Forelimb muscle (tissue), 1 donor: Measurements from ENCODE around the gene SLC25A13. TPM values are rescaled to one million over a fixed set of nuclear protein-coding genes. Genes with fewer than 3 reads are reported as not detected.

ENCODE experiments used
- DNase-seq: peaks from one replicate; pipeline ENCODE4 v3.0.0-alpha.2; 2013; ENCODE audit warnings: low read depth
- polyA plus RNA-seq: library from polyadenylated mRNA; unstranded; fragments of 120-200 nt; gene quantifications from one replicate; pipeline ENCODE4 v1.2.1, GENCODE V29; 2013; ENCODE audit not compliant: insufficient read length

Gene SLC25A13
- polyA plus RNA-seq, 1 donor, result 11.6 TPM

- no peak for DNase-seq
Observed at GRCh38 chr7:96243241-96243640, 78.7 kb downstream of the SLC25A13 start.

GRCh38 chr7:96241855-96242254 lies 80.0 kb downstream of the SLC25A13 start:
- DNase-seq, result no peak

GRCh38 chr7:96238976-96239766 lies 82.7 kb downstream of the SLC25A13 start:
- DNase-seq, result no peak

GRCh38 chr7:96238474-96238873 lies 83.4 kb downstream of the SLC25A13 start:
- no peak for DNase-seq

- DNase-seq, result no peak
Observed at GRCh38 chr7:96237040-96237439, 84.9 kb downstream of the SLC25A13 start.

- DNase-seq, result no peak
Observed at GRCh38 chr7:96236198-96237039, 85.5 kb downstream of the SLC25A13 start.

- no peak for DNase-seq
Observed at GRCh38 chr7:96235281-96235680, 86.6 kb downstream of the SLC25A13 start.

- DNase-seq, result no peak
Observed at GRCh38 chr7:96233528-96234154, 88.3 kb downstream of the SLC25A13 start.

- DNase-seq, result no peak
Observed at GRCh38 chr7:96233084-96233483, 88.8 kb downstream of the SLC25A13 start.

GRCh38 chr7:96228760-96229159 lies 93.1 kb downstream of the SLC25A13 start:
- DNase-seq, result no peak

- DNase-seq, result no peak
Observed at GRCh38 chr7:96225251-96225650, 96.6 kb downstream of the SLC25A13 start.

- DNase-seq, result no peak
Observed at GRCh38 chr7:96224685-96225084, 97.2 kb downstream of the SLC25A13 start.

GRCh38 chr7:96224073-96224472 lies 97.8 kb downstream of the SLC25A13 start:
- no peak for DNase-seq

GRCh38 chr7:96221888-96222287 lies 100.0 kb downstream of the SLC25A13 start:
- DNase-seq, result no peak

- DNase-seq, result no peak
Observed at GRCh38 chr7:96219378-96220130, 102.3 kb downstream of the SLC25A13 start.

- no peak for DNase-seq
Observed at GRCh38 chr7:96218664-96219243, 103.1 kb downstream of the SLC25A13 start.

GRCh38 chr7:96217147-96217546 lies 104.8 kb downstream of the SLC25A13 start:
- no peak for DNase-seq

- DNase-seq, result no peak
Observed at GRCh38 chr7:96216373-96216772, 105.5 kb downstream of the SLC25A13 start.

GRCh38 chr7:96212474-96212873 lies 109.4 kb downstream of the SLC25A13 start:
- no peak for DNase-seq

GRCh38 chr7:96211954-96212353 lies 109.9 kb downstream of the SLC25A13 start:
- no peak for DNase-seq

- DNase-seq, result no peak
Observed at GRCh38 chr7:96205665-96206064, 116.2 kb downstream of the SLC25A13 start.
